Common myeloid progenitor, CD34-positive (primary cell): ENCODE measurements around the gene ONECUT3.
"Not testable (repeated sequence)": the region's sequence is repeated elsewhere in the genome, so short reads cannot be mapped to it uniquely, and the experiment has no call there.

Experiments
- CTCF ChIA-PET: fragments of 350-600 bp; sonication (Branson Sonifier 250); formaldehyde crosslinking; loops from one replicate; lab custom pipeline; 2021; ENCODE audit warnings: antibody characterized with exemption; lab: Charles Lee
- POLR2A ChIA-PET: fragments of 350-600 bp; sonication (Branson Sonifier 250); formaldehyde crosslinking; loops from one replicate; lab custom pipeline; 2021; ENCODE audit warnings: antibody characterized with exemption; lab: Charles Lee
- DNase-seq, 3 donors: peaks; one replicate each; pipeline versions ENCODE4 v3.0.0 to v3.0.0-alpha.2; 2013
- H3K27ac ChIP-seq, 2 experiments: 1 replicate in 1 of 2; 2 replicates in 1 of 2; pipeline ENCODE4 v1.7.0; 2013; ENCODE audit warnings: inconsistent platforms in 2 of 2, low read length in 2 of 2, mild to moderate bottlenecking in 2 of 2, low read depth in 1 of 2, moderate library complexity in 1 of 2; ENCODE audit not compliant: severe bottlenecking in 2 of 2, insufficient read depth in 1 of 2, poor library complexity in 1 of 2
- H3K27me3 ChIP-seq, 5 experiments: replicated peaks in 2 of 5; 1 replicate in 3 of 5; 2 replicates in 2 of 5; pipeline versions ENCODE4 v1.6.1 to v1.7.0; 2013; ENCODE audit warnings: low read length in 4 of 5, mild to moderate bottlenecking in 2 of 5, moderate library complexity in 2 of 5, inconsistent platforms in 1 of 5; ENCODE audit not compliant: insufficient read depth in 5 of 5, control insufficient read depth in 4 of 5
- H3K36me3 ChIP-seq, 4 experiments: 1 replicate in 2 of 4; 2 replicates in 2 of 4; pipeline versions ENCODE4 v1.6.1 to v1.7.0; 2013; ENCODE audit warnings: low read length in 3 of 4, control low read depth in 1 of 4, mild to moderate bottlenecking in 1 of 4; ENCODE audit not compliant: control insufficient read depth in 4 of 4, insufficient read depth in 4 of 4
- H3K4me1 ChIP-seq, 4 experiments: 1 replicate in 3 of 4; 2 replicates in 1 of 4; pipeline versions ENCODE4 v1.6.1 to v1.7.1; 2013; ENCODE audit warnings: low read length in 3 of 4, mild to moderate bottlenecking in 3 of 4, control low read depth in 1 of 4, inconsistent platforms in 1 of 4, moderate library complexity in 1 of 4; ENCODE audit not compliant: control insufficient read depth in 4 of 4, insufficient read depth in 4 of 4; ENCODE audit errors: control extremely low read depth in 1 of 4
- H3K4me3 ChIP-seq, 7 experiments: 1 replicate in 4 of 7; 2 replicates in 3 of 7; pipeline versions ENCODE4 v1.5.1 to v1.7.0; 2013; ENCODE audit warnings: mild to moderate bottlenecking in 7 of 7, low read length in 6 of 7, moderate library complexity in 6 of 7, inconsistent platforms in 2 of 7, low read depth in 2 of 7, control low read depth in 1 of 7; ENCODE audit not compliant: insufficient read depth in 4 of 7, control insufficient read depth in 1 of 7; ENCODE audit errors: extremely low read depth in 1 of 7
- H3K9me3 ChIP-seq, 5 experiments: 1 replicate in 4 of 5; 2 replicates in 1 of 5; pipeline versions ENCODE4 v1.6.1 to v1.7.1; 2013; ENCODE audit warnings: low read length in 4 of 5, mild to moderate bottlenecking in 2 of 5, inconsistent platforms in 1 of 5, low read depth in 1 of 5, moderate library complexity in 1 of 5; ENCODE audit not compliant: control insufficient read depth in 4 of 5, insufficient read depth in 2 of 5; ENCODE audit errors: control extremely low read depth in 1 of 5
- WGBS: methylation state at CpG from one replicate; pipeline ENCODE4 v1.1.5; 2013; ENCODE audit not compliant: insufficient coverage; 5-methylcytosine and 5-hydroxymethylcytosine counted together

ONECUT3 gene

DNA sequence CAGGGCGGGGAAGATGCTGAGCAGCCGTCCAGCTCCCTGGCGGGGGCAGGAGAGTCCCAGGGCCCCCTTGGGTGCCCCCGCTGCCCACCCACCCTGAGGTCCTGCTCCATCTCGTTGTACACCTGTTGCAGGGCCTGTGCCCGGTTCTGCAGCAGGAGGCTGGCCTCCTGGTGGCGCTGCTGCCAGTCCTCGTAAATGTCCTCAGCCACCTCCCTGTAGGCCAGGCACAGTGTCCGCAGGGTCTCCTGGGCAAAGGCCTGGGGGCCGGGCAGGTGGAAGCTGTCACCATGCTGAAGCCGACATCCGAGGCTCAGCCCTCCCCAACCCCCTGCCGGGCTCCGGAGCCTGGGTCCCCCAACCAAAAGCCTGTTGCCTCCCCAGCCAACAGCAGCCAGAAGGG, 38.6 kb downstream of the ONECUT3 start:
- H3K27me3 ChIP-seq = peaks cover 0 to 40% (median 7%) of the 10 kb centered on the region in 5 experiments
- no peak overlapping the region for H3K27ac ChIP-seq
- H3K4me3 ChIP-seq = no peak overlapping the region
- H3K4me1 ChIP-seq = peaks cover 0 to 16% (median 10%) of the 10 kb centered on the region in 4 experiments
- 81% methylated on average over 12 of the region's 14 CpGs for whole genome bisulfite sequencing
- no peak for DNase-seq
- H3K9me3 ChIP-seq = peaks cover 0 to 5% (median 0%) of the 10 kb centered on the region in 5 experiments
- ChIA-PET POLR2A (no interaction called here), CTCF (interaction anchor here (0.7 to 7.4 kb wide), 5 partner anchors 9 to 25 kb away, joined by 3 to 63 read pairs (median 4); no protein-coding TSS in a partner anchor)
- H3K36me3 ChIP-seq = no peaks in the 10 kb centered on the region

DNA sequence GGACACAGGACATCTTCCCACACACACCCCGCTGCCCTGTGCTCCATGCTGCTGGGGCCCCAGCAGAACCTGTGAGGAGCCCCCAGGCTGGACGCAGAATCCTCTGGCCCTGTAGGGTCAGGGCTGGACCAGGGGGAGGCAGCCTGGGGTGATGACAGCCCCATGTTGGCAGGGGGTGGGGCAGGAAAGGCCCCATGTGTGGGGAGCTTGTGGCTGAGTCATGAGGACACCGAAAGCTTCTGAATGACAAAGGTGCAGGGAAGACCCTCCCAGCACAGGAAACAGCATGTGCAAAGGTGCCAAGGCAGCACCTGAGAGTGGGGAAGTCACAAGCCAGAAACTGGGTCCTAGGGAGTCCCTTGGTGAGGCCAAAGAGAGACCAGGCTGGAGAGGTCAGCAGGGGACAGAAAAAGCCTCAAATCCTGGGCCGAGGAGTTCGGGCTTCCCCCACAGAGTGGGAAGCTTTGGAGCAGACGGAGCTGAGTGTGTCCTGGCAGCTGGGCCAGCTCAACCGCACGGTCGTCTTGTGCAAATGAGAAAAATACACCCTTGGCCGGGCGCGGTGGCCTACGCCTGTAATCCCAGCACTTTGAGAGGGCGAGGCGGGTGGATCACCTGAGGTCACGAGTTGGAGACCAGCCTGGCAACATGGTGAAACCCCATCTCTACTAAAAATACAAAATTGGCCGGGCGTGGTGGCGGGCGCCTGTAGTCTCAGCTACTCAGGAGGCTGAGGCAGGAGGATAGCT, 41.3 kb downstream of the ONECUT3 start:
- no peak overlapping the region for H3K4me3 ChIP-seq
- peaks cover 0 to 24% (median 2%) of the 10 kb centered on the region in 5 experiments for H3K27me3 ChIP-seq
- peaks cover 0 to under 1% (median 0%) of the 10 kb centered on the region in 4 experiments for H3K36me3 ChIP-seq
- ChIA-PET POLR2A (interaction anchor here (0.7 kb wide), 1 partner anchor 176 kb away, joined by 3 read pairs; no protein-coding TSS in a partner anchor), CTCF (interaction anchor here (1.0 to 7.4 kb wide), 11 partner anchors 11 to 188 kb away, joined by 3 to 63 read pairs (median 8); no protein-coding TSS in a partner anchor)
- WGBS = 90% methylated on average over 14 of the region's 20 CpGs
- H3K27ac ChIP-seq = no peak overlapping the region
- H3K4me1 ChIP-seq = peaks cover 0 to 11% (median 8%) of the 10 kb centered on the region in 4 experiments
- H3K9me3 ChIP-seq = peaks cover 0 to 5% (median 0%) of the 10 kb centered on the region in 5 experiments
- DNase-seq = no peak

- DNase-seq = no peak
These were observed 43.3 kb downstream of the ONECUT3 start for GRCh38 chr19:1796395-1797142.

DNA sequence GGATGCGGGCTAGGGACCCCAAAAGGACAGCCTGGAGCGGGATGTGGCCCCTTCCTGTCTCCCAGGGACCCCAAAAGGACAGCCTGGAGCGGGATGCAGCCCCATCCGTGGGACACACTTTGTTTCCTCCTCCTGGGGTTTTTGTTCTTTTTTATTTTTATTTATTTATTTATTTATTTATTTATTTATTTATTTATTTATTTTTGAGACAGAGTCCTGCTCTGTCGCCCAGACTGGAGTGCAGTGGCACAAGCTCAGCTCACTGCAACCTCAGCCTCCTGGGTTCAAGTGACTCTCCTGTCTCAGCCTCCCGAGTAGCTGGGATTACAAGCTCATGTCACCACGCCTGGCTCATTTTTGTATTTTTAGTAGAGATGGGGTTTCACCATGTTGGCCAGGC, 44.0 kb downstream of the ONECUT3 start:
- H3K4me3 ChIP-seq, H3K4me1 ChIP-seq, H3K36me3 ChIP-seq, DNase-seq, H3K27ac ChIP-seq, H3K9me3 ChIP-seq, POLR2A ChIA-PET: not testable (repeated sequence)
- CTCF ChIA-PET = interaction anchor here (1.1 to 7.4 kb wide), 7 partner anchors 9 to 184 kb away, joined by 3 to 63 read pairs (median 14); no protein-coding TSS in a partner anchor
- 100% methylated on average over 3 of the region's 7 CpGs for WGBS
- peaks cover 0 to 16% (median 2%) of the 10 kb centered on the region in 5 experiments for H3K27me3 ChIP-seq

More at GRCh38 chr19:1796395-1797142, 43.3 kb downstream of the ONECUT3 start:
- Histone ChIP-seq H3K36me3 (peaks cover 0 to 7% (median 0%) of the 10 kb centered on the region in 4 experiments), H3K9me3 (no peaks in the 10 kb centered on the region), H3K27ac (no peak overlapping the region), H3K4me1 (peaks cover 0 to 9% (median 8%) of the 10 kb centered on the region in 4 experiments), H3K27me3 (peaks cover 0 to 16% (median 2%) of the 10 kb centered on the region in 5 experiments), H3K4me3 (peak overlapping the region in 3 of 7 experiments; percentile 50 to 66 (median 63))
- CTCF ChIA-PET = interaction anchor here (1.2 to 7.4 kb wide), 9 partner anchors 9 to 183 kb away, joined by 3 to 63 read pairs (median 9); no protein-coding TSS in a partner anchor
- POLR2A ChIA-PET = no interaction called here
- 66% methylated on average over 51 of the region's 52 CpGs for WGBS

DNA sequence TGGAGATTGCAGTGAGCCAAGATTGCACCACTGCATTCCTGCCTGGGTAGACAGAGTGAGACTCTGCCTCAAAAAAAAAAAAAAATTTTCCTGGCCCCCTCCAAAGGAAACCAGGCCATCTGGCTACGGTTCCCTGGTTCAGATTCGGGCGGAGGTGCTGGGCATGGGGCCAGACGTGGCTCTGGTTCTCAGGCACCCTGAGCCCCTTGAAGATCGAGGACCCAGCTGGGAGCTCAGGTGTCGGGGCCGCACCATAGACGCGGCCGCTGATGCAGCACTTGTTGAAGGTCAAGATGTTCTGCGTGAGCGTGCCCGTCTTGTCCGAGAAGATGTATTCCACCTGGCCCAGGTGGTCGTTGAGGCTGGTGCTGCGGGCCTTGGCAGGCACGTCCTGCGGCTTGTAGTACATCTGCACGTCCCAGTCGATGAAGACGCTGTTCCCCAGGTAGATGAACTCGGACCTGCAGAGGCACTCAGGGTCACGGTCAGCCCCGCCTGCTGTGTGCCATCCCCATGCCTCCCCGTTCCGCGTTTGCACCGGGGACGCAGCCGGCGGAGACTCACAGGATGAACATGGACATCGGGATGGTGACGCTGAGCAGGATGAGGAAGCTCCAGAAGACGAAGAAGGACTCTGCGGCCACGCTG, 46.5 kb downstream of the ONECUT3 start:
- peaks cover 0 to 16% (median 2%) of the 10 kb centered on the region in 5 experiments for H3K27me3 ChIP-seq
- DNase-seq = no peak
- H3K4me1 ChIP-seq = peaks cover 0 to 9% (median 7%) of the 10 kb centered on the region in 4 experiments
- ChIA-PET POLR2A (interaction anchor here (0.6 kb wide), 1 partner anchor 256 kb away, joined by 3 read pairs; no protein-coding TSS in a partner anchor), CTCF (interaction anchor here (1.3 kb wide), 1 partner anchor 9 kb away, joined by 3 read pairs; no protein-coding TSS in a partner anchor)
- WGBS = 96% methylated on average over 36 of the region's 36 CpGs
- peaks cover 0 to 10% (median 1%) of the 10 kb centered on the region in 4 experiments for H3K36me3 ChIP-seq
- H3K9me3 ChIP-seq = no peaks in the 10 kb centered on the region
- no peak overlapping the region for H3K4me3 ChIP-seq
- no peak overlapping the region for H3K27ac ChIP-seq

GRCh38 chr19:1804858-1805257, 51.6 kb downstream of the ONECUT3 start:
- Histone ChIP-seq H3K4me1 (no peaks in the 10 kb centered on the region), H3K9me3 (no peaks in the 10 kb centered on the region), H3K27ac (no peak overlapping the region), H3K27me3 (no peaks in the 10 kb centered on the region), H3K4me3 (no peak overlapping the region), H3K36me3 (peaks cover 0 to 8% (median 2%) of the 10 kb centered on the region in 4 experiments)
- POLR2A ChIA-PET = no interaction called here
- CTCF ChIA-PET = interaction anchor here (1.0 to 3.5 kb wide), 3 partner anchors 10 to 131 kb away, joined by 3 to 16 read pairs (median 3); no protein-coding TSS in a partner anchor
- 100% methylated on average over 1 of the region's 6 CpGs for WGBS
- no peak for DNase-seq
